Tongue (tissue), 1 donor: ENCODE measurements around the gene HSFX2. TPM values are rescaled to one million over a fixed set of nuclear protein-coding genes. Genes with fewer than 3 reads are reported as not detected.

ENCODE experiments used
- total RNA-seq: library from RNA; depleted of rRNA; stranded (reverse); fragments of >200 nt; gene quantifications from one replicate; pipeline ENCODE4 v1.2.3, GENCODE V29; 2014

HSFX2 gene
- total RNA-seq, 1 donor from 2014 or later = not detected

Other genes starting within 250 kb of the HSFX2 start
- 28.3 TPM for gene IDS, start 90.0 kb downstream of the HSFX2 start, total RNA-seq
- gene EOLA1, start 54.3 kb downstream of the HSFX2 start, total RNA-seq = 19.0 TPM
- gene HSFX3, start 45.4 kb downstream of the HSFX2 start, total RNA-seq = not detected
- not detected for gene MAGEA9B, start 7.9 kb downstream of the HSFX2 start, total RNA-seq
- gene TMEM185A, start 36.5 kb upstream of the HSFX2 start, total RNA-seq = 30.5 TPM
- gene MAGEA11, start 116.7 kb upstream of the HSFX2 start, total RNA-seq = 0.82 TPM
- 2.9 TPM for gene HSFX1, start 178.8 kb upstream of the HSFX2 start, total RNA-seq
- gene MAGEA9, start 186.6 kb upstream of the HSFX2 start, total RNA-seq = not detected